Fibroblast of mammary gland (primary cell): ENCODE measurements around the gene SLC66A2.

ENCODE experiments used
- DNase-seq: peaks from one replicate; pipeline ENCODE4 v3.0.0-alpha.2; 2010; ENCODE audit warnings: low read depth
- H3K4me3 ChIP-seq: 2 replicates; pipeline ENCODE4 v1.5.1; 2011; ENCODE audit warnings: low read depth, mild to moderate bottlenecking, low read length, moderate library complexity; ENCODE audit not compliant: control insufficient read depth
- TF ChIP-seq, protein P1 (sequence below): conservative IDR thresholded peaks from 2 replicates; pipeline ENCODE4 v1.5.1; 2011; ENCODE audit warnings: low read depth, low read length, inconsistent platforms; ENCODE audit not compliant: control insufficient read depth, insufficient read depth

The SLC66A2 gene

DNA sequence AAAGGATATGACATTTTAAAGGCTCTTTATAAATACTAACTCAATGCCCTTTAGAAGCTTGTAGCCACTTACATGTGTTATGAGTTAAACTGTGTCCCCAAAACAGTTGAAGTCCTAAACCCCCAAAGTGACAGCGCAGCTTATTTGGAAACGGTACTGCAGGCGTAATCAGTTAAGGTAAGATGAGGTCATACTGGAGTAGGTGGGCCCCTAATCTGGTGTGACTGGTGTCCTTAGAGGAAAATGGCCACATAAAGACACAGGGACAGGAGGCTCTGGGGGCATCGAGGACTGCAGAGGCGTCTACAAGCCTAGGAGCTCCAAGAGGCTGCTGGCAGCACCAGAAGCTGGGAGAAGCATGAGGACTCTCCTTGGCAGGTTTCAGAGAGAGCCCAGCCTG is 28.4 kb upstream of the SLC66A2 start:
- H3K4me3 ChIP-seq = no peak overlapping the region
- TF ChIP-seq, protein P1, sequence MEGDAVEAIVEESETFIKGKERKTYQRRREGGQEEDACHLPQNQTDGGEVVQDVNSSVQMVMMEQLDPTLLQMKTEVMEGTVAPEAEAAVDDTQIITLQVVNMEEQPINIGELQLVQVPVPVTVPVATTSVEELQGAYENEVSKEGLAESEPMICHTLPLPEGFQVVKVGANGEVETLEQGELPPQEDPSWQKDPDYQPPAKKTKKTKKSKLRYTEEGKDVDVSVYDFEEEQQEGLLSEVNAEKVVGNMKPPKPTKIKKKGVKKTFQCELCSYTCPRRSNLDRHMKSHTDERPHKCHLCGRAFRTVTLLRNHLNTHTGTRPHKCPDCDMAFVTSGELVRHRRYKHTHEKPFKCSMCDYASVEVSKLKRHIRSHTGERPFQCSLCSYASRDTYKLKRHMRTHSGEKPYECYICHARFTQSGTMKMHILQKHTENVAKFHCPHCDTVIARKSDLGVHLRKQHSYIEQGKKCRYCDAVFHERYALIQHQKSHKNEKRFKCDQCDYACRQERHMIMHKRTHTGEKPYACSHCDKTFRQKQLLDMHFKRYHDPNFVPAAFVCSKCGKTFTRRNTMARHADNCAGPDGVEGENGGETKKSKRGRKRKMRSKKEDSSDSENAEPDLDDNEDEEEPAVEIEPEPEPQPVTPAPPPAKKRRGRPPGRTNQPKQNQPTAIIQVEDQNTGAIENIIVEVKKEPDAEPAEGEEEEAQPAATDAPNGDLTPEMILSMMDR = no peak
- DNase-seq = no peak

DNA sequence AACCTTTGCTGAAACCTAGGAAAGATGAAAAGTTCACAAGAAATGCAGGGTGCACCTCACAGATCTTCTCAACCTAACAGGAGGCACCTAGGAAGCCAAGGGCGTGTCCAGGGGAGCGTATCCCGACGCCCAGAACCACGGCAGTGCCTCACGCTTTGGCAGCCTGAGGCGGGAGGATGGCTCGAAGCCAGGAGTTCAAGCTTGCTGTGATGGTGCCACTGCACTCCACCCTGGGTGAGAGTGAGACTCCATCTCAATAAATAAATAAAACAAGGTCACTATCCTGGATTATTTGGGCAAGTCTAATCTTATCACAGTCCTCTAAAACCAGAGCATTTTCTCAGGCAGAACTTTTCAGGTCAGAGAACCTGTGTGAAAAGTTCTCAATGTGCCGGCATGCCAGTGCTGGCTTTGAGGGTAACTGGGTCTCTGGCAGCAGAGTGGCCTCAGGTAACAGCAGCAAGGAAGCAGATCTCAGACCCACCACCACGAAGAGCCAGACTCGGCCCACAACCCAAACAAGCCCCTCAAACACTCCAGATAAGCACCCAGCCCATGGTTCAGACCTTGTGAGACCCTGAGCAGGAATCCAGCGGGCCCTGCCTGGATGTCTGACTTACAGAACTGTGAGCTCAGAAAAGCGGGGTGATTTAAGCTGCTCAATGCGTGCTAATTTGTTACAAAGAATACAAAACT is 24.7 kb upstream of the SLC66A2 start:
- TF ChIP-seq, protein P1 = no peak
- no peak overlapping the region for H3K4me3 ChIP-seq

DNA sequence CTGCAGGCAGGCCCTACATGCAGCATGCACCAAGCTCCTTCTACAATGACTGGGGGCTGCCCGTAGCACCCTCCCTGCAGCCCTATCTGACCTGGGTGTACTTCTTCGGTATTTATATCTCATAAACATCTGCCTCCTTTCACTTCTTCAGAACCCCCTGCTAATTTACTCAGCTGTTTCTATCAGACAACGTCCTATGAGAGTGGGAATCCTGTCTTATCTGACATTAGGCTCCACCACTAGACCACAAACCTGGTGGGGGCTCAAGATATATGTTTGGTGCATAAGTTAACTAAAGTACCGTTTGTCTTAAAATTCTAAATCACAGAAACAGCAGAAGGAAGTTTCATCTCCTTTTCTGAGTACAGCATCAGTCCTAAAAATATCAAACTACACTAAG is 23.6 kb upstream of the SLC66A2 start:
- TF ChIP-seq, protein P1 = no peak
- no peak for DNase-seq
- H3K4me3 ChIP-seq = no peak overlapping the region

More for the DNA sequence above, 24.7 kb upstream of the SLC66A2 start:
- no peak for DNase-seq

DNA sequence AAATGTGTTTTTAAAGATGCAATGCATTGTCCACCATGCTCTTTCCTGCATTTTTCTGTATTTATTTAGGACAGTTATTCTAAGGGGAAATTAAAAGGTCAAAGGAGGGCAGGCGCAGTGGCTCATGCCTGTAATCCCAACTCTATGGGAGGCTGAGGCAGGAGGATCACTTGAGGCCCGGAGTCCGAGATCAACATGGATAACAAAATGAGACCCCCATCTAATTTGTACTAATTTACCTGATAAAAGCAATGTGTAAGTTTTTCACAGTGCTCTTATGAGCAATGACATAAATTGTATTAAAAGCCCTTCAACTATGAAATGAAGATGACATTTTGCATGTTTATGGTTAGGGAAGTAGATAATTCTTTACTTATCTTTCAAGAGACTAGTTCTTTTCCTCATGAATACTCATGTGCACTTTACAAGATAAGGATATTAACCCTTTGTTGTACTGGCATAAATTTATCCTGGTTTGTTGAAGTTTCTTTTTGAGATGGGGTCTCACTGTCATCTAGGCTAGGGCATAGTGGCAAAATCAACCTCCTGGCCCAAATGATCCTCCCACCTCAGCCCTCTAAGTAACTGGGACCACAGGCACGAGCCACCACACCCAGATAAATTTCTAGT is 22.7 kb upstream of the SLC66A2 start:
- TF ChIP-seq, protein P1 = no peak
- no peak for DNase-seq
- H3K4me3 ChIP-seq = no peak overlapping the region

DNA sequence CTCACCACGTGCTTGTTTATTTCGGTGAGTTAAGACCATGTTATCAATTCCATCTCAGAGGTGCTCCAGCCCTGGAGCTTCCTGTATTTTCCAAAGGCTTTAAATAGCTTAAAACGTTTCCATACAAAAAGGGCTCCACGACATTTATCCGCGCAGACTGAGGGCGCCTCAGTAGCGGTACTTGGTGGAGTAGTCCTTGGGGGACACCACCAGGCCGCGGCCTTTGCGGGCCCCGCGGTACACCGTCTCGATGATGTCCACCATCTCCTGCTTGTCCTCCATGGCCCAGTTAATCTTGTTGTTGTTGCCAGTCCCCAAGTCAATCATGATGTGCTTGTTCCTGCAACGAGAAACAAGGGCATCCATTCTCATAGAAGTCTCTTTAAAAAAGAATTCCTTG is 22.1 kb upstream of the SLC66A2 start:
- no peak overlapping the region for H3K4me3 ChIP-seq
- no peak for DNase-seq
- TF ChIP-seq, protein P1 = no peak

DNA sequence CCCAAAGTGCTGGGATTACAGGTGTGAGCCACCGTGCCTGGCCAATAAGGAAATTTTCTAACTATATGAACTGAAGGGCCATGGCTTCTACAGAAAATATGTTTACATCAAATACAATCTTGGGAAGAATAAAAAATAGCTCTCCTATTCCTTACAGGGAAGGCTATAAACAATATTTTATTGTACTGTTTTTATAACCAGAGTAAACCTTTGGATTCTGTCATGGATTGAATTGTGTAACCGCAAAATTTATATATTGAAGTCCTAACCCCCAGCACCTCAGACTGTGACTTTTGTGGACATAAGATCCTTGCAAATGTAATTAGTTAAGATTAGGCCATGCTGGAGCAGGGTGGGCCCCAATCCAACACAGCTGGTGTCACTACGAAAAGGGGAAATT is 21.3 kb upstream of the SLC66A2 start:
- no peak overlapping the region for H3K4me3 ChIP-seq
- TF ChIP-seq, protein P1 = no peak

More for the DNA sequence above, 21.3 kb upstream of the SLC66A2 start:
- no peak for DNase-seq
